Fibroblast of lung (primary cell): ENCODE data around the gene ZFP36L1.

ENCODE experiments used
- EZH2 ChIP-seq: IDR thresholded peaks from 2 replicates; pipeline ENCODE4 v1.5.1; 2012; ENCODE audit warnings: low read length, control low read depth, mild to moderate bottlenecking; ENCODE audit errors: missing control alignments
- TF ChIP-seq, protein P1 (sequence below), 2 donors: IDR thresholded peaks in 1 of 2; conservative IDR thresholded peaks in 1 of 2; 1 replicate in 1 of 2; 2 replicates in 1 of 2; pipeline ENCODE4 v1.5.1; 2011 to 2012; ENCODE audit warnings: low read length in 2 of 2, control low read depth in 1 of 2, inconsistent platforms in 1 of 2, low read depth in 1 of 2, mild to moderate bottlenecking in 1 of 2

DNA sequence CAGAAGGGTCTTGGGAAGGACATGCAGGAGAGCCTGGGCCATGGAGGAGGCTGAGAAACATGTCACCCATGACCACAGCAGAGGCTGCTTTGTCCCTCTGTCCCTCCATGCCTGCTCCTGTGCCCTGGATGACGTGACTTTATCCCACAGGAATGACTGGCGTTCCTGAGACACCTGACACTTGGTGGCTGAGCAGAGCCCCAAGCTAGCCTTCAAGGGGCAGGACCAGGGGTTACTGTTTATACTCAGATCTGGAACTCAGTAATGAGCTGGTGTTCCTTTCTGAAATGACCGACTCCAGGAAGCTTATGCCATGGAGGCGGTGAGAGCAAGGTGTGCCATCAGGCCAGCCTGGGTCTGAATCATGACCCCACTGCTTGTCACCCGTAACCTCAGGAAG, 44.2 kb downstream of the ZFP36L1 start:
- TF ChIP-seq, protein P1, sequence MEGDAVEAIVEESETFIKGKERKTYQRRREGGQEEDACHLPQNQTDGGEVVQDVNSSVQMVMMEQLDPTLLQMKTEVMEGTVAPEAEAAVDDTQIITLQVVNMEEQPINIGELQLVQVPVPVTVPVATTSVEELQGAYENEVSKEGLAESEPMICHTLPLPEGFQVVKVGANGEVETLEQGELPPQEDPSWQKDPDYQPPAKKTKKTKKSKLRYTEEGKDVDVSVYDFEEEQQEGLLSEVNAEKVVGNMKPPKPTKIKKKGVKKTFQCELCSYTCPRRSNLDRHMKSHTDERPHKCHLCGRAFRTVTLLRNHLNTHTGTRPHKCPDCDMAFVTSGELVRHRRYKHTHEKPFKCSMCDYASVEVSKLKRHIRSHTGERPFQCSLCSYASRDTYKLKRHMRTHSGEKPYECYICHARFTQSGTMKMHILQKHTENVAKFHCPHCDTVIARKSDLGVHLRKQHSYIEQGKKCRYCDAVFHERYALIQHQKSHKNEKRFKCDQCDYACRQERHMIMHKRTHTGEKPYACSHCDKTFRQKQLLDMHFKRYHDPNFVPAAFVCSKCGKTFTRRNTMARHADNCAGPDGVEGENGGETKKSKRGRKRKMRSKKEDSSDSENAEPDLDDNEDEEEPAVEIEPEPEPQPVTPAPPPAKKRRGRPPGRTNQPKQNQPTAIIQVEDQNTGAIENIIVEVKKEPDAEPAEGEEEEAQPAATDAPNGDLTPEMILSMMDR (conservative IDR thresholded peaks at IDR 0.05 in 1 of 2, IDR thresholded peaks at IDR 0.05 in 1 of 2; ENCODE audit: low read depth in 1 of 2, low read length in 2 of 2): no peak
- TF ChIP-seq EZH2: no peak
